Measurements from ENCODE around the gene DNAI7.

GRCh38 chr12:25101092-25101445, 93.9 kb downstream of the DNAI7 start:
- TF ChIP-seq CTCF (IDR thresholded peaks at IDR 0.05) (no peak), POLR2A (IDR thresholded peaks at IDR 0.05) (no peak)
